B cell (primary cell): ENCODE measurements around the gene PABPC4L. TPM values are rescaled to one million over a fixed set of nuclear protein-coding genes. Genes with fewer than 3 reads are reported as not detected.

Source experiments
- ATAC-seq: fragments of 200-7000 bp; cut with Tn5 transposase; one replicate; pipeline ENCODE4 v1.10.0; 2021; ENCODE audit warnings: low read depth, mild to moderate bottlenecking, moderate number of reproducible peaks, moderate library complexity
- CTCF ChIA-PET: fragments of 350-600 bp; sonication (Branson Sonifier 250); formaldehyde crosslinking; loops from one replicate; lab custom pipeline; 2021; ENCODE audit warnings: antibody characterized with exemption, inconsistent platforms; lab: Charles Lee
- POLR2A ChIA-PET: fragments of 350-600 bp; sonication (Branson Sonifier 250); formaldehyde crosslinking; loops from one replicate; lab custom pipeline; 2021; ENCODE audit warnings: antibody characterized with exemption; lab: Charles Lee
- DNase-seq: peaks from one replicate; pipeline ENCODE4 v3.0.0; 2013
- H2AFZ ChIP-seq: 2 replicates; pipeline ENCODE4 v1.6.1; 2012; ENCODE audit warnings: mild to moderate bottlenecking, low read depth, low read length; ENCODE audit not compliant: insufficient read depth, poor library complexity, severe bottlenecking
- H3K27ac ChIP-seq, 2 donors: 1 replicate in 1 of 2; 2 replicates in 1 of 2; pipeline ENCODE4 v1.5.1; 2012 to 2013; ENCODE audit warnings: low read length in 2 of 2, mild to moderate bottlenecking in 2 of 2, moderate library complexity in 1 of 2
- H3K27me3 ChIP-seq, 4 experiments: fragments of 200-600 bp in 1 of 4; sonication (generic) in 1 of 4; replicated peaks in 1 of 4; 1 replicate in 2 of 4; 2 replicates in 2 of 4; pipeline versions ENCODE4 v1.6.1 to v1.7.0; 2013 to 2016; ENCODE audit warnings: low read length in 3 of 4, mild to moderate bottlenecking in 2 of 4, mixed read lengths in 1 of 4, moderate library complexity in 1 of 4; ENCODE audit not compliant: insufficient read depth in 4 of 4, control insufficient read depth in 3 of 4; ENCODE audit errors: control extremely low read depth in 1 of 4
- H3K36me3 ChIP-seq, 2 experiments: replicated peaks in 1 of 2; 1 replicate in 1 of 2; 2 replicates in 1 of 2; pipeline versions ENCODE4 v1.6.1 to v1.7.1; 2013; ENCODE audit warnings: low read length in 1 of 2; ENCODE audit not compliant: insufficient read depth in 2 of 2, control insufficient read depth in 1 of 2; ENCODE audit errors: control extremely low read depth in 1 of 2, extremely low read depth in 1 of 2
- H3K4me1 ChIP-seq, 2 donors: fragments of 200-600 bp in 1 of 2; sonication (generic) in 1 of 2; 1 replicate in 1 of 2; 2 replicates in 1 of 2; pipeline versions ENCODE4 v1.5.1 to v1.6.1; 2013 to 2017; ENCODE audit warnings: low read length in 2 of 2; ENCODE audit not compliant: control insufficient read depth in 2 of 2, insufficient read depth in 2 of 2
- H3K4me2 ChIP-seq: replicated peaks from 2 replicates; pipeline ENCODE3; 2012; ENCODE audit warnings: mild to moderate bottlenecking, low read depth, low read length; ENCODE audit not compliant: poor library complexity, severe bottlenecking
- H3K4me3 ChIP-seq, 5 experiments: fragments of 200-600 bp in 1 of 5; sonication (generic) in 1 of 5; 1 replicate in 3 of 5; 2 replicates in 2 of 5; pipeline versions ENCODE4 v1.5.1 to v1.7.0; 2011 to 2016; ENCODE audit warnings: low read length in 4 of 5, mild to moderate bottlenecking in 4 of 5, low read depth in 2 of 5, control low read depth in 1 of 5, moderate library complexity in 1 of 5; ENCODE audit not compliant: insufficient read depth in 1 of 5; ENCODE audit errors: control extremely low read depth in 1 of 5, extremely low read depth in 1 of 5
- H3K79me2 ChIP-seq: fragments of 200-600 bp; sonication (generic); one replicate; pipeline ENCODE4 v1.6.0; 2016; ENCODE audit warnings: low read length; ENCODE audit not compliant: control insufficient read depth, insufficient read depth
- H3K9ac ChIP-seq: fragments of 200-600 bp; sonication (generic); 2 replicates; pipeline ENCODE4 v1.6.1; 2017; ENCODE audit warnings: mild to moderate bottlenecking, low read length, moderate library complexity
- H3K9me3 ChIP-seq, 3 donors: one replicate each; pipeline versions ENCODE4 v1.6.1 to v1.7.1; 2013; ENCODE audit warnings: low read length in 2 of 3; ENCODE audit not compliant: control insufficient read depth in 2 of 3, insufficient read depth in 1 of 3; ENCODE audit errors: control extremely low read depth in 1 of 3
- H4K20me1 ChIP-seq: 2 replicates; pipeline ENCODE4 v1.6.0; 2012; ENCODE audit warnings: mild to moderate bottlenecking, low read length; ENCODE audit not compliant: insufficient read depth, control insufficient read depth, poor library complexity, severe bottlenecking
- H3K27ac Mint-ChIP-seq: one replicate; pipeline ENCODE4 v1.8.0; 2021; ENCODE audit warnings: mixed read lengths
- H3K27me3 Mint-ChIP-seq: one replicate; pipeline ENCODE4 v1.8.0; 2021; ENCODE audit warnings: mixed read lengths
- H3K4me1 Mint-ChIP-seq: one replicate; pipeline ENCODE4 v1.8.0; 2021; ENCODE audit warnings: mixed read lengths
- H3K4me3 Mint-ChIP-seq: one replicate; pipeline ENCODE4 v1.8.0; 2021; ENCODE audit warnings: mixed read lengths
- H3K9me3 Mint-ChIP-seq: one replicate; pipeline ENCODE4 v1.8.0; 2022; ENCODE audit warnings: mixed read lengths; ENCODE audit not compliant: insufficient read depth
- EZH2 ChIP-seq: IDR thresholded peaks from 2 replicates; pipeline ENCODE4 v1.6.1; 2012; ENCODE audit warnings: borderline replicate concordance, low read depth, mild to moderate bottlenecking, moderate library complexity, low read length; ENCODE audit not compliant: insufficient read depth, poor library complexity, severe bottlenecking
- WGBS: methylation state at CpG from one replicate; pipeline ENCODE4 v1.1.5; 2013; ENCODE audit warnings: missing lambda C conversion rate; ENCODE audit not compliant: insufficient coverage; 5-methylcytosine and 5-hydroxymethylcytosine counted together
- intact Hi-C: fragments of 100-400 bp; cut with micrococcal nuclease; formaldehyde crosslinking; loops from one replicate; pipeline ENCODE4 v1.10.0; 2022
- polyA plus RNA-seq: library from polyadenylated mRNA; depleted of rRNA; stranded (reverse); fragments of >200 nt; gene quantifications from 2 replicates; pipeline ENCODE4 v1.2.3, GENCODE V29; 2012
- total RNA-seq, 2 donors: library from RNA; stranded (reverse); fragments of 120-200 nt in 1 of 2; gene quantifications; 1 replicate in 1 of 2; 2 replicates in 1 of 2; pipeline versions ENCODE4 v1.2.3 to v1.2.4, GENCODE V29; 2013 to 2022
- TF ChIP-seq, protein P1 (sequence below): fragments of 200-600 bp; IDR thresholded peaks from one replicate; pipeline ENCODE4 v1.8.0; 2022; ENCODE audit warnings: antibody characterized with exemption, mild to moderate bottlenecking

The PABPC4L gene
- total and polyA plus RNA-seq, 2 donors (not counting 1 experiment from before 2014, with no cell fraction given): not detected

GRCh38 chr4:134189949-134190348 lies 11.6 kb downstream of the PABPC4L start:
- WGBS: no CpG with 5 or more reads among the region's 1 CpG
- CTCF ChIA-PET: no interaction called here
- TF ChIP-seq, protein P1, sequence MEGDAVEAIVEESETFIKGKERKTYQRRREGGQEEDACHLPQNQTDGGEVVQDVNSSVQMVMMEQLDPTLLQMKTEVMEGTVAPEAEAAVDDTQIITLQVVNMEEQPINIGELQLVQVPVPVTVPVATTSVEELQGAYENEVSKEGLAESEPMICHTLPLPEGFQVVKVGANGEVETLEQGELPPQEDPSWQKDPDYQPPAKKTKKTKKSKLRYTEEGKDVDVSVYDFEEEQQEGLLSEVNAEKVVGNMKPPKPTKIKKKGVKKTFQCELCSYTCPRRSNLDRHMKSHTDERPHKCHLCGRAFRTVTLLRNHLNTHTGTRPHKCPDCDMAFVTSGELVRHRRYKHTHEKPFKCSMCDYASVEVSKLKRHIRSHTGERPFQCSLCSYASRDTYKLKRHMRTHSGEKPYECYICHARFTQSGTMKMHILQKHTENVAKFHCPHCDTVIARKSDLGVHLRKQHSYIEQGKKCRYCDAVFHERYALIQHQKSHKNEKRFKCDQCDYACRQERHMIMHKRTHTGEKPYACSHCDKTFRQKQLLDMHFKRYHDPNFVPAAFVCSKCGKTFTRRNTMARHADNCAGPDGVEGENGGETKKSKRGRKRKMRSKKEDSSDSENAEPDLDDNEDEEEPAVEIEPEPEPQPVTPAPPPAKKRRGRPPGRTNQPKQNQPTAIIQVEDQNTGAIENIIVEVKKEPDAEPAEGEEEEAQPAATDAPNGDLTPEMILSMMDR: no peak
- no peak for TF ChIP-seq EZH2
- Mint-ChIP-seq H3K4me3 (no peak overlapping the region), H3K27me3 (no peaks in the 10 kb centered on the region), H3K27ac (no peak overlapping the region), H3K4me1 (no peaks in the 10 kb centered on the region), H3K9me3 (peaks cover 7% of the 10 kb centered on the region)
- no peaks in the 10 kb centered on the region for H3K36me3 ChIP-seq
- no peaks in the 10 kb centered on the region for H3K79me2 ChIP-seq
- no peak overlapping the region for H3K9ac ChIP-seq
- H3K4me3 ChIP-seq: no peak overlapping the region
- no peaks in the 10 kb centered on the region for H3K9me3 ChIP-seq
- H3K27me3 ChIP-seq: no peaks in the 10 kb centered on the region
- H3K27ac ChIP-seq: no peak overlapping the region
- no peak overlapping the region for H3K4me2 ChIP-seq
- no peaks in the 10 kb centered on the region for H4K20me1 ChIP-seq
- H3K4me1 ChIP-seq: no peaks in the 10 kb centered on the region
- no peak overlapping the region for H2AFZ ChIP-seq
- intact Hi-C loops: no loop called here
- no peak for ATAC-seq
- DNase-seq: no peak
- POLR2A ChIA-PET: no interaction called here

DNA sequence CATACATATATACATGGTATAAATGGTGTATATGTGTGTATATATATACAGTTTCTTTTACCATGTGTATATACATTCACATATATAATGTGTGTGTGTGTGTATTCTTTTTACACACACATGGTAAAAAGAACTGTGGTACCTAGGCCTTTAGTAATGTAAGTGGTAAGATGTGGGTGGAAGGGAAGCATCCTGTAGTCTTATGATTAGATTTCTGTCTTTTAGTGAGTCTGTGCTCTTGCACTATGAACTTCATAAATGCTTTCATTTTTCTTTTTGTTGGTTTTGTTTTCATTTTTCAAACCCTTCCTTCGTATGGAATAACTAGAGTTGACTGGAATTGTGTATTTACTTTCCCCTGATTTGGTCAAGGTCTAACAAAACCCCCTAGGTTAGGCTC lies 12.1 kb downstream of the PABPC4L start:
- no peak overlapping the region for H3K4me3 ChIP-seq
- no peak overlapping the region for H3K4me2 ChIP-seq
- WGBS: no CpG with 5 or more reads among the region's 1 CpG
- TF ChIP-seq, protein P1: no peak
- peaks cover 9% of the 10 kb centered on the region for H3K9me3 Mint-ChIP-seq
- H3K4me3 Mint-ChIP-seq: no peak overlapping the region
- H3K4me1 ChIP-seq: no peaks in the 10 kb centered on the region
- H3K27me3 ChIP-seq: no peaks in the 10 kb centered on the region
- ChIA-PET POLR2A (no interaction called here), CTCF (no interaction called here)
- ATAC-seq (no peak), DNase-seq (no peak)
- no peaks in the 10 kb centered on the region for H3K27me3 Mint-ChIP-seq
- H2AFZ ChIP-seq: no peak overlapping the region
- intact Hi-C loops: no loop called here
- H3K79me2 ChIP-seq: no peaks in the 10 kb centered on the region
- no peaks in the 10 kb centered on the region for H3K9me3 ChIP-seq
- no peak overlapping the region for H3K27ac ChIP-seq
- no peaks in the 10 kb centered on the region for H4K20me1 ChIP-seq
- no peaks in the 10 kb centered on the region for H3K4me1 Mint-ChIP-seq
- no peak overlapping the region for H3K27ac Mint-ChIP-seq
- no peaks in the 10 kb centered on the region for H3K36me3 ChIP-seq
- H3K9ac ChIP-seq: no peak overlapping the region
